ENCODE measurements around the gene RAMP2.

DNA sequence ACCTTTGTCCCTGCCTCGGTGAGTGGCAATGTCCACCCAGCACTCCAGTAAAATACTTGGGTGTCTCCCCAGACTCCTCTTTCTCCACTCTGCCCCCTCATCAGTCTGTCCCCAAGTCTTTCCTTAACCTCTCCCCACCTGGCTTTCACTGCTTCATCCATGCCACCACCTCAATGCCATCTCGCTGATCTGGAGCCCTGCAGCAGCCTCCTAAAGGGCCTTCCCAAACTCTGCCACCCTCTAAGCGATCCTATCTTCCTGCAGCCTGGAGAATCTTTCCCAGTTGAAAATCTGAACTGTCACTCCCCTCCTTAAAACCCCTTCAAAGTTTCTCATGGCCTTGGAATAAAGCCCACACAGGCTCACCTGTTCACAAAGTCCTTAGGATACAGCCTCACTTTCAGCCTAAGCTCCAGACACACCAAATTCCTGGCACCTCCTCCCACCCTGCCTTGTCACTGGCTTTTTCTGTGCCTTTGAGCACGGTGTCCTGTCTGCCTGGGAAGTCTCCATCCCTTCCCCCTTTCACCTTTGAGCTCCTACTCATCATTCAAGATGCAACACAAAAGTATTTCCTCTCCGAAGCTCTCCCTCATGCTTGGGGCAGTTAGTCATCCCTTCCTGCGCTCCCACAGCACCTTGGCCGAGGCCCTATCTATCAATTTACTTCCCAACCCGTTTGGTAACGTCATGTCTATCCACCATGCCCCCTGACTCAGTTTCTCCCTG, 22.2 kb downstream of the RAMP2 start:
- TF ChIP-seq, protein P1, sequence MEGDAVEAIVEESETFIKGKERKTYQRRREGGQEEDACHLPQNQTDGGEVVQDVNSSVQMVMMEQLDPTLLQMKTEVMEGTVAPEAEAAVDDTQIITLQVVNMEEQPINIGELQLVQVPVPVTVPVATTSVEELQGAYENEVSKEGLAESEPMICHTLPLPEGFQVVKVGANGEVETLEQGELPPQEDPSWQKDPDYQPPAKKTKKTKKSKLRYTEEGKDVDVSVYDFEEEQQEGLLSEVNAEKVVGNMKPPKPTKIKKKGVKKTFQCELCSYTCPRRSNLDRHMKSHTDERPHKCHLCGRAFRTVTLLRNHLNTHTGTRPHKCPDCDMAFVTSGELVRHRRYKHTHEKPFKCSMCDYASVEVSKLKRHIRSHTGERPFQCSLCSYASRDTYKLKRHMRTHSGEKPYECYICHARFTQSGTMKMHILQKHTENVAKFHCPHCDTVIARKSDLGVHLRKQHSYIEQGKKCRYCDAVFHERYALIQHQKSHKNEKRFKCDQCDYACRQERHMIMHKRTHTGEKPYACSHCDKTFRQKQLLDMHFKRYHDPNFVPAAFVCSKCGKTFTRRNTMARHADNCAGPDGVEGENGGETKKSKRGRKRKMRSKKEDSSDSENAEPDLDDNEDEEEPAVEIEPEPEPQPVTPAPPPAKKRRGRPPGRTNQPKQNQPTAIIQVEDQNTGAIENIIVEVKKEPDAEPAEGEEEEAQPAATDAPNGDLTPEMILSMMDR (conservative IDR thresholded peaks at IDR 0.05; ENCODE audit: low read depth, low read length), result no peak
- no peak for TF ChIP-seq EZH2 (IDR thresholded peaks at IDR 0.05; ENCODE audit: low read length, unreplicated experiment)

All from PC-3 (cell line).